ENCODE data around the gene PITPNC1.

The PITPNC1 gene

GRCh38 chr17:67439269-67439668 is 62.2 kb downstream of the PITPNC1 start:
- no peaks in the 10 kb centered on the region for H3K9me3 ChIP-seq (ENCODE audit: control insufficient read depth in 5 of 5, low read length in 5 of 5)
- no peaks in the 10 kb centered on the region for H3K27me3 ChIP-seq (ENCODE audit: control insufficient read depth in 5 of 5, insufficient read depth in 4 of 5, low read length in 5 of 5)
- peaks cover 0 to 46% (median 9%) of the 10 kb centered on the region in 5 donors for H3K4me1 ChIP-seq (ENCODE audit: control insufficient read depth in 5 of 5, insufficient read depth in 5 of 5, low read length in 5 of 5)
- no peaks in the 10 kb centered on the region for H3K36me3 ChIP-seq (ENCODE audit: control insufficient read depth in 5 of 5, insufficient read depth in 5 of 5, low read length in 5 of 5)
- no peak overlapping the region for H3K9ac ChIP-seq (ENCODE audit: low read length in 5 of 5)
- no peak overlapping the region for H3K27ac ChIP-seq (ENCODE audit: low read depth, low read length)
- no peak overlapping the region for H3K4me3 ChIP-seq (ENCODE audit: low read depth in 1 of 5, low read length in 5 of 5)

- Histone ChIP-seq H3K9me3 (ENCODE audit: control insufficient read depth in 5 of 5, low read length in 5 of 5) (no peaks in the 10 kb centered on the region), H3K27me3 (ENCODE audit: control insufficient read depth in 5 of 5, insufficient read depth in 4 of 5, low read length in 5 of 5) (no peaks in the 10 kb centered on the region), H3K9ac (ENCODE audit: low read length in 5 of 5) (no peak overlapping the region), H3K27ac (ENCODE audit: low read depth, low read length) (no peak overlapping the region), H3K36me3 (ENCODE audit: control insufficient read depth in 5 of 5, insufficient read depth in 5 of 5, low read length in 5 of 5) (no peaks in the 10 kb centered on the region), H3K4me1 (ENCODE audit: control insufficient read depth in 5 of 5, insufficient read depth in 5 of 5, low read length in 5 of 5) (peaks cover 0 to 45% (median 6%) of the 10 kb centered on the region in 5 donors), H3K4me3 (ENCODE audit: low read depth in 1 of 5, low read length in 5 of 5) (no peak overlapping the region)
Observed at GRCh38 chr17:67440277-67441051, 63.4 kb downstream of the PITPNC1 start.

GRCh38 chr17:67441052-67441895 is 64.2 kb downstream of the PITPNC1 start:
- Histone ChIP-seq H3K4me1 (ENCODE audit: control insufficient read depth in 5 of 5, insufficient read depth in 5 of 5, low read length in 5 of 5) (peaks cover 0 to 45% (median 6%) of the 10 kb centered on the region in 5 donors), H3K9ac (ENCODE audit: low read length in 5 of 5) (no peak overlapping the region), H3K4me3 (ENCODE audit: low read depth in 1 of 5, low read length in 5 of 5) (no peak overlapping the region), H3K36me3 (ENCODE audit: control insufficient read depth in 5 of 5, insufficient read depth in 5 of 5, low read length in 5 of 5) (no peaks in the 10 kb centered on the region), H3K27ac (ENCODE audit: low read depth, low read length) (peak overlapping the region; percentile 32), H3K27me3 (ENCODE audit: control insufficient read depth in 5 of 5, insufficient read depth in 4 of 5, low read length in 5 of 5) (no peaks in the 10 kb centered on the region), H3K9me3 (ENCODE audit: control insufficient read depth in 5 of 5, low read length in 5 of 5) (no peaks in the 10 kb centered on the region)

GRCh38 chr17:67441896-67442219 is 64.8 kb downstream of the PITPNC1 start:
- peak overlapping the region; percentile 32 for H3K27ac ChIP-seq (ENCODE audit: low read depth, low read length)
- no peaks in the 10 kb centered on the region for H3K27me3 ChIP-seq (ENCODE audit: control insufficient read depth in 5 of 5, insufficient read depth in 4 of 5, low read length in 5 of 5)
- H3K4me3 ChIP-seq (ENCODE audit: low read depth in 1 of 5, low read length in 5 of 5) = no peak overlapping the region
- no peaks in the 10 kb centered on the region for H3K9me3 ChIP-seq (ENCODE audit: control insufficient read depth in 5 of 5, low read length in 5 of 5)
- H3K36me3 ChIP-seq (ENCODE audit: control insufficient read depth in 5 of 5, insufficient read depth in 5 of 5, low read length in 5 of 5) = no peaks in the 10 kb centered on the region
- H3K9ac ChIP-seq (ENCODE audit: low read length in 5 of 5) = no peak overlapping the region
- peaks cover 0 to 42% (median 6%) of the 10 kb centered on the region in 5 donors for H3K4me1 ChIP-seq (ENCODE audit: control insufficient read depth in 5 of 5, insufficient read depth in 5 of 5, low read length in 5 of 5)

- H3K36me3 ChIP-seq (ENCODE audit: control insufficient read depth in 5 of 5, insufficient read depth in 5 of 5, low read length in 5 of 5) = no peaks in the 10 kb centered on the region
- peak overlapping the region; percentile 55 for H3K27ac ChIP-seq (ENCODE audit: low read depth, low read length)
- H3K9me3 ChIP-seq (ENCODE audit: control insufficient read depth in 5 of 5, low read length in 5 of 5) = no peaks in the 10 kb centered on the region
- peaks cover 0 to 38% (median 6%) of the 10 kb centered on the region in 5 donors for H3K4me1 ChIP-seq (ENCODE audit: control insufficient read depth in 5 of 5, insufficient read depth in 5 of 5, low read length in 5 of 5)
- peak overlapping the region in 1 of 5 donors; percentile 48 for H3K9ac ChIP-seq (ENCODE audit: low read length in 5 of 5)
- H3K27me3 ChIP-seq (ENCODE audit: control insufficient read depth in 5 of 5, insufficient read depth in 4 of 5, low read length in 5 of 5) = no peaks in the 10 kb centered on the region
- H3K4me3 ChIP-seq (ENCODE audit: low read depth in 1 of 5, low read length in 5 of 5) = peak overlapping the region in 1 of 5 donors; percentile 17
Observed at GRCh38 chr17:67442787-67443624, 65.9 kb downstream of the PITPNC1 start.

GRCh38 chr17:67443931-67444595 is 67.0 kb downstream of the PITPNC1 start:
- Histone ChIP-seq H3K9me3 (ENCODE audit: control insufficient read depth in 5 of 5, low read length in 5 of 5) (no peaks in the 10 kb centered on the region), H3K27me3 (ENCODE audit: control insufficient read depth in 5 of 5, insufficient read depth in 4 of 5, low read length in 5 of 5) (no peaks in the 10 kb centered on the region), H3K4me3 (ENCODE audit: low read depth in 1 of 5, low read length in 5 of 5) (no peak overlapping the region), H3K4me1 (ENCODE audit: control insufficient read depth in 5 of 5, insufficient read depth in 5 of 5, low read length in 5 of 5) (peaks cover 0 to 39% (median 6%) of the 10 kb centered on the region in 5 donors), H3K27ac (ENCODE audit: low read depth, low read length) (peak overlapping the region; percentile 55), H3K36me3 (ENCODE audit: control insufficient read depth in 5 of 5, insufficient read depth in 5 of 5, low read length in 5 of 5) (no peaks in the 10 kb centered on the region), H3K9ac (ENCODE audit: low read length in 5 of 5) (peak overlapping the region in 1 of 5 donors; percentile 37)

GRCh38 chr17:67448449-67448848 is 71.4 kb downstream of the PITPNC1 start:
- H3K9ac ChIP-seq (ENCODE audit: low read length in 5 of 5) = no peak overlapping the region
- H3K27ac ChIP-seq (ENCODE audit: low read depth, low read length) = no peak overlapping the region
- no peak overlapping the region for H3K4me3 ChIP-seq (ENCODE audit: low read depth in 1 of 5, low read length in 5 of 5)
- H3K9me3 ChIP-seq (ENCODE audit: control insufficient read depth in 5 of 5, low read length in 5 of 5) = no peaks in the 10 kb centered on the region
- peaks cover 0 to 16% (median 0%) of the 10 kb centered on the region in 5 donors for H3K4me1 ChIP-seq (ENCODE audit: control insufficient read depth in 5 of 5, insufficient read depth in 5 of 5, low read length in 5 of 5)
- H3K27me3 ChIP-seq (ENCODE audit: control insufficient read depth in 5 of 5, insufficient read depth in 4 of 5, low read length in 5 of 5) = no peaks in the 10 kb centered on the region
- H3K36me3 ChIP-seq (ENCODE audit: control insufficient read depth in 5 of 5, insufficient read depth in 5 of 5, low read length in 5 of 5) = no peaks in the 10 kb centered on the region

- Histone ChIP-seq H3K36me3 (ENCODE audit: control insufficient read depth in 5 of 5, insufficient read depth in 5 of 5, low read length in 5 of 5) (no peaks in the 10 kb centered on the region), H3K27ac (ENCODE audit: low read depth, low read length) (no peak overlapping the region), H3K9ac (ENCODE audit: low read length in 5 of 5) (no peak overlapping the region), H3K27me3 (ENCODE audit: control insufficient read depth in 5 of 5, insufficient read depth in 4 of 5, low read length in 5 of 5) (no peaks in the 10 kb centered on the region), H3K4me3 (ENCODE audit: low read depth in 1 of 5, low read length in 5 of 5) (no peak overlapping the region), H3K9me3 (ENCODE audit: control insufficient read depth in 5 of 5, low read length in 5 of 5) (no peaks in the 10 kb centered on the region), H3K4me1 (ENCODE audit: control insufficient read depth in 5 of 5, insufficient read depth in 5 of 5, low read length in 5 of 5) (peaks cover 0 to 11% (median 0%) of the 10 kb centered on the region in 5 donors)
Observed at GRCh38 chr17:67449065-67449464, 72.0 kb downstream of the PITPNC1 start.

GRCh38 chr17:67449845-67450755 is 73.0 kb downstream of the PITPNC1 start:
- Histone ChIP-seq H3K36me3 (ENCODE audit: control insufficient read depth in 5 of 5, insufficient read depth in 5 of 5, low read length in 5 of 5) (no peaks in the 10 kb centered on the region), H3K27me3 (ENCODE audit: control insufficient read depth in 5 of 5, insufficient read depth in 4 of 5, low read length in 5 of 5) (no peaks in the 10 kb centered on the region), H3K9ac (ENCODE audit: low read length in 5 of 5) (no peak overlapping the region), H3K27ac (ENCODE audit: low read depth, low read length) (no peak overlapping the region), H3K4me1 (ENCODE audit: control insufficient read depth in 5 of 5, insufficient read depth in 5 of 5, low read length in 5 of 5) (peaks cover 0 to 5% (median 0%) of the 10 kb centered on the region in 5 donors), H3K4me3 (ENCODE audit: low read depth in 1 of 5, low read length in 5 of 5) (no peak overlapping the region), H3K9me3 (ENCODE audit: control insufficient read depth in 5 of 5, low read length in 5 of 5) (no peaks in the 10 kb centered on the region)

Data from subcutaneous abdominal adipose tissue (tissue), 5 donors.